GM19043 (cell line): ENCODE data around the gene TTLL11.

Source experiments
- ATAC-seq: cut with Tn5 transposase; IDR thresholded peaks from one replicate; pipeline ENCODE4 v1.9.1; 2021; ENCODE audit warnings: low read depth; ENCODE audit not compliant: unreplicated experiment

Gene TTLL11

GRCh38 chr9:121821326-121821725 lies 271.8 kb downstream of the TTLL11 start:
- no peak for ATAC-seq

- ATAC-seq: no peak
Measured at GRCh38 chr9:121820286-121821005, 272.7 kb downstream of the TTLL11 start.

GRCh38 chr9:121819428-121820231 lies 273.5 kb downstream of the TTLL11 start:
- no peak for ATAC-seq

GRCh38 chr9:121818841-121819427 lies 274.2 kb downstream of the TTLL11 start:
- no peak for ATAC-seq

GRCh38 chr9:121818016-121818661 lies 275.0 kb downstream of the TTLL11 start:
- no peak for ATAC-seq

- no peak for ATAC-seq
Measured at GRCh38 chr9:121817476-121817875, 275.6 kb downstream of the TTLL11 start.

GRCh38 chr9:121816845-121817450 lies 276.2 kb downstream of the TTLL11 start:
- no peak for ATAC-seq

- no peak for ATAC-seq
Measured at GRCh38 chr9:121816449-121816817, 276.7 kb downstream of the TTLL11 start.

GRCh38 chr9:121815546-121816448 lies 277.3 kb downstream of the TTLL11 start:
- no peak for ATAC-seq

GRCh38 chr9:121815084-121815483 lies 278.0 kb downstream of the TTLL11 start:
- no peak for ATAC-seq

- ATAC-seq: no peak
Measured at GRCh38 chr9:121814594-121814993, 278.5 kb downstream of the TTLL11 start.

- no peak for ATAC-seq
Measured at GRCh38 chr9:121813519-121814210, 279.4 kb downstream of the TTLL11 start.

- no peak for ATAC-seq
Measured at GRCh38 chr9:121812159-121812735, 280.9 kb downstream of the TTLL11 start.

- ATAC-seq: no peak
Measured at GRCh38 chr9:121811751-121812150, 281.4 kb downstream of the TTLL11 start.

GRCh38 chr9:121811140-121811539 lies 282.0 kb downstream of the TTLL11 start:
- no peak for ATAC-seq

GRCh38 chr9:121810489-121810888 lies 282.6 kb downstream of the TTLL11 start:
- no peak for ATAC-seq

GRCh38 chr9:121809356-121810050 lies 283.6 kb downstream of the TTLL11 start:
- ATAC-seq: no peak

GRCh38 chr9:121808781-121809180 lies 284.3 kb downstream of the TTLL11 start:
- no peak for ATAC-seq
